ENCODE results near the gene CCSER2.
"Not testable (repeated sequence)": the region's sequence is repeated elsewhere in the genome, so short reads cannot be mapped to it uniquely, and the experiment has no call there.

CCSER2 gene, protein sequence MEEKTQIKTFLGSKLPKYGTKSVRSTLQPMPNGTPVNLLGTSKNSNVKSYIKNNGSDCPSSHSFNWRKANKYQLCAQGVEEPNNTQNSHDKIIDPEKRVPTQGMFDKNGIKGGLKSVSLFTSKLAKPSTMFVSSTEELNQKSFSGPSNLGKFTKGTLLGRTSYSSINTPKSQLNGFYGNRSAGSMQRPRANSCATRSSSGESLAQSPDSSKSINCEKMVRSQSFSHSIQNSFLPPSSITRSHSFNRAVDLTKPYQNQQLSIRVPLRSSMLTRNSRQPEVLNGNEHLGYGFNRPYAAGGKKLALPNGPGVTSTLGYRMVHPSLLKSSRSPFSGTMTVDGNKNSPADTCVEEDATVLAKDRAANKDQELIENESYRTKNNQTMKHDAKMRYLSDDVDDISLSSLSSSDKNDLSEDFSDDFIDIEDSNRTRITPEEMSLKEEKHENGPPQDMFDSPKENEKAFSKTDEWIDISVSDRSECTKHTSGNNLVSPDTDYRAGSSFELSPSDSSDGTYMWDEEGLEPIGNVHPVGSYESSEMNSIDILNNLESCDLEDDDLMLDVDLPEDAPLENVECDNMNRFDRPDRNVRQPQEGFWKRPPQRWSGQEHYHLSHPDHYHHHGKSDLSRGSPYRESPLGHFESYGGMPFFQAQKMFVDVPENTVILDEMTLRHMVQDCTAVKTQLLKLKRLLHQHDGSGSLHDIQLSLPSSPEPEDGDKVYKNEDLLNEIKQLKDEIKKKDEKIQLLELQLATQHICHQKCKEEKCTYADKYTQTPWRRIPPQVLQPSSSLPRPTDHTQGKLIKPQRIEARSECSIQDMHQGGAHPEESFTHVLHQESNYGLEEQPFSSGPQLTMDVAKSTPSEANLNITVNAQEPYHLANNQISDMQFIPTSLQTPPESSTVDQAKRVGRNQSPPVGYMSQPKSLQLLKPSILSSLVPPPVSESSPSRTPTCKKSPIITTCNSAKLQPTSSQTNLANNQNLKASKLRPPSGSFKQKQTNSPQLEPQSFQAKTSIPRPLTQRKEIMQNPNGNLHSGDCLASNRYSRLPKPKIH

DNA sequence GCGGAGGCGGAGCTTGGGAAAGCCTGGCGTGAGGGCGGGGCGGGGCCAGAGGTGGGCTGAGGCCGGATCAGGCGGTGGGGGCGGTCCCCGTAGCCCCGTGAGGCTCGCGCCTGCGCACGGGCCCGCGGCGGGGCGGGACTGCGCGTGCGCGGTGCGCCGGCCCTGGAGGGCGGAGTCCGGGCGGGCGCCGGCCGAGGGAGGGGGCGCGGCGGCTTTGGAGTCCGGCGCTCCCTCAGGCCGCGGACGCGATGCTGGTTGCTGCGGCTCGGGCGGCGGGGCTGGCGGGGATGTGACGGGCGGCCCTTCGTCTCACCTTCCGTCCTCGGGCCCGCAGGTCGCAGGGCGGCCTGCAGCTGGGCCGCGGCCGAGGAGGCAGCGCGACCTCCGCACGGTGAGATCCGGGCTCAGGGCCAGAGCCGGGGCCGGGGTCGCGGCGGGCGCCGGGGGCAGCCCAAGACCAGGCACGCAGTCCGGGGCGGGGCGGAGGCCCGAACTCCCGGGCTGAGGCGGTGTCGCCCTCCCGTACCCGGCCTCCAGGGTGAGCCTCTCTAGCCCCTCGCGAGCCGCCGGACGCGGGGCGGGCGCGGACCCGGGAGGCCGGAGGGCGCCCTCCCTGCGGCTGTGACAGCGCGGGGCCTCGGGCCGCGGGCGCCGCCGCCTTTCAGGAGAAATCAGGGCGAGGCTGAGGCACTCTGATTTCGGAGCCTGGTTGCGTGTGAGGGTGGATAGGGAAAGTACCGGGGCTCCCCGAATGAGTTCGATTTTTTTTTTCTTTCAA, at the start of gene CCSER2:
Gene CCSER2 (plus strand): TSS at position 172 of the 778 bp plus-strand sequence. CDS start 42,464 bp downstream, outside the sequence.
- peak; percentile 1 for DNase-seq

DNA sequence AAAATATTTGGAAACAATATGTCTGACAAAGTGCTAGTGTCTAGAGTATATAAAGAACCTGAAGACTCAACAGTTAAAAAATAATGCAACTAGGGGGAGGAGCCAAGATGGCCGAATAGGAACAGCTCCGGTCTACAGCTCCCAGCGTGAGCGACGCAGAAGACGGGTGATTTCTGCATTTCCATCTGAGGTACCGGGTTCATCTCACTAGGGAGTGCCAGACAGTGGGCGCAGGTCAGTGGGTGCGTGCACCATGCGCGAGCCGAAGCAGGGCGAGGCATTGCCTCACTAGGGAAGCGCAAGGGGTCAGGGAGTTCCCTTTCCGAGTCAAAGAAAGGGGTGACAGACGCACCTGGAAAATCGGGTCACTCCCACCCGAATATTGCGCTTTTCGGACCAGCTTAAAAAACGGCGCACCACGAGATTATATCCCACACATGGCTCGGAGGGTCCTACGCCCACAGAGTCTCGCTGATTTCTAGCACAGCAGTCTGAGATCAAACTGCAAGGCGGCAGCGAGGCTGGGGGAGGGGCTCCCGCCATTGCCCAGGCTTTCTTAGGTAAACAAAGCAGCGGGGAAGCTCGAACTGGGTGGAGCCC, 48.4 kb upstream of the CCSER2 start:
- DNase-seq = not testable (repeated sequence)

DNA sequence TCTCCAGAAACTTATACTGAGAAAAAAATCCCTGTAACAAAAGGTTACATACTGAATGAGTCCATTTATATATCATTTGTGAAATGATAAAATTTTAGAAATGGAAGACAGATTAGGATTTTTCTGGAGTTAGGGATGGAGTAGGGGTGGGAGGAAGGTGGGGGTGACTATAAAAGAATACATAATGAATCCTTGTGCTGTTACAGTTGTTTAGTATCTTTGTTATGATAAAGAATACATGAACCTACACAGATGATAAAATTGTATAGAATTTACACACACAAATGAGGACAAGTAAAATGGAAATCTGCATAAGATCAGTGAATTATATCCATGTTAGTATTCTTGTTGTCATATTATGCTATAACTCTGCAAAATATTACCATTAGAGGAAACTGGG, 41.7 kb upstream of the CCSER2 start:
- no peak for DNase-seq

DNA sequence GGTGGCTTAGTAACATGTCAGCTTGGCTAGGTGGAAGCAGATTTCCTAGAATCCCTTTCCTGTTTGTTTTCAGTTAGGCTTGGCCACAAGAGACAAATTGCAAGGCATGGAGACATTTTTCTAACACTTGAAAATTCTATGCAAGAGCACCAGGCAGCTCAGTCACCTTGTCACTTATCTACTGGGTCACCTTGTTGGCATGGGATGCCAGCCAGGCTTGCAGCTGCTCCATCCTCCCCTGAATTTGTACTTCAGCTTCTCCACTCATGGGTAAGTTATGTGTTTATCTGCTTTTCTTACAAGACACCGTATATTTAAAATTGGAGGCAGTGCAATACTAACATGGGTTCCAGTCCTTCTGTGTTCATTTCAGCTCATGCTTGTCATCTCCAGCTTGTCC, 40.2 kb upstream of the CCSER2 start:
- DNase-seq = no peak

DNA sequence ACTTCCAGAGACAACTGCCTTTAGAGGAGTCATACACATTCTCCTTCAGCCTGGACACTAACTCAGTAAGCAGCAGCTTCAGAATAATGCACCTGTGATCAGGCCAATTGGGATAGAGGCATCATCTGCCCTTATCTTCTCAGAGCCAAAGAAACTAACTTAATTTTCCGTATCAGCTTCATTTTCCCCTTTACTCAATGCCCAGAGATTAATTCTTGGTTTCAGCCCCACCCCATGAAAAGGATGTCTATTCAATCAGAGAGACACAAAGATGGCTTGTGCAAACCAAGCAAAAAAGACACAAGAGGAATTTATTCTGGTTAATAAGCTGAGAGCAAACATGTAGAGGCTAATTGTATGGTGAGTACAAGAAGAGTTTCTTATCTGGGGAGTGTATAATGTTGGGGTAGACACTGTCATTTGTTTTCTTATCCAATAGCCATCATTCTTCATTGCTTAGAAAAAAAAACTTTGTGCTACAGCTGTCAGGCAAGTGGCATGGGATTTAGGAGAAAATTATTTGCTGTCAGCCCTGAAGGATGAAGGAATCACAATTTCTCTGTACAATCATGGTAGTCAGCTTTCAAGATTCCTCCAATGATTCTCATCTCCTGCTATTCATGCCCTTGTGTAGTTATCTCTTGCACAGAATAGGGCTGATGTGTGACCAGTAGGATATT, 38.7 kb upstream of the CCSER2 start:
- DNase-seq = no peak

DNA sequence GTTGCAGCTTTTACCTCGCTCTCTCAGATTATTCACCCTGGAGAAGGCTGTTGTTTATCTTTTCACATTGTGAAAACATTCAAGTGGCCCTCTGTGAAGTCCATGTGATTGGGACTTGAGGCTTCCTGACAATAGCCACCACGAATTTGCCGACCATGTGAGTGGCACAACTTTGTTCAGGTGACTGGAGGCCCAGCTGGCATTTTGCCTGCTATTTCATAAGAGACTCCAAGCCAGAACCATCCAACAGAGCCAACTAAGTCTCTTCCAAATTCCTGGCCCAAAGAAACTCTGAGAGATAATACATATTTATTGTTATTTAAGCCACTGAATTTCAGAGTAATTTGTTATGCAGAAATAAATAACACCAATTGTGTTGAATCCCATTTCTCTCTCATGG, 38.2 kb upstream of the CCSER2 start:
- DNase-seq = no peak

DNA sequence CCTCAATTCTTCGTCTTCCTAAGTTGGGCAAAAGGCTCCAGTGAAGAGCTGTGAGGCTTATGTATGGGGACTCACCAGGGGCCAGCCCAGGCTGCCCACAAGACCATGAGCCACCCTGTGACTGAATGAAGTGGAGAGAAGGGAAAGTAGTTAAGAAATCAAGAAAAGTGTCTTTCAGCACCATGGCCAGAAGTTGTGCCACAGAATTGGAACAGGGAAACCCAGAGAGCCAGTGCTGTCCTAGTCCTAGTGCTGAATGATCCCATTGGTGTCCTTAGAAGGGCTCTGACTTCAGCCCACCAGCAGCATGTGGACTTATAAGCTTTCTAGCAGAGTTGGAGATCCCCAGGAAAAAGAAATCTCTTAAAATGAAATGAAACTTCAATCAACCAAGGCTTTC, 37.0 kb upstream of the CCSER2 start:
- DNase-seq = no peak

DNA sequence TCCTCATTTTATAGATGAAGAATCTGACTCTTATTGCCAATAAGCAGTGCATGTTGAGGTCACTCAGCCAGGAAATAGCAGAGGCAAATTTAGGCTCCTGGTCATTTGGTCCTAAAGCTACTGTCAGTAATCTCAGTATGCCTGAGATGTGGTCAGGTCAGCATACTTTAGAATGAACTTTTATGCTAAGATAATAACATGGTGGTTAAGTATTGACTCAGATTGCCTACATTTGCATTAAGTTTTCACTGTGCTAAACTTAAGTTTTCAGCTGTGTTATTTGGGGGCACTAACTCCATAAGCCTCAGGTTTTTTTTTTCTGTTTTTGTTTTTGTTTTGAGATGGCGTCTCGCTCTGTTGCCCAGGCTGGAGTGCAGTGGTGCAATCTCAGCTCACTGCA, 35.9 kb upstream of the CCSER2 start:
- DNase-seq = no peak

DNA sequence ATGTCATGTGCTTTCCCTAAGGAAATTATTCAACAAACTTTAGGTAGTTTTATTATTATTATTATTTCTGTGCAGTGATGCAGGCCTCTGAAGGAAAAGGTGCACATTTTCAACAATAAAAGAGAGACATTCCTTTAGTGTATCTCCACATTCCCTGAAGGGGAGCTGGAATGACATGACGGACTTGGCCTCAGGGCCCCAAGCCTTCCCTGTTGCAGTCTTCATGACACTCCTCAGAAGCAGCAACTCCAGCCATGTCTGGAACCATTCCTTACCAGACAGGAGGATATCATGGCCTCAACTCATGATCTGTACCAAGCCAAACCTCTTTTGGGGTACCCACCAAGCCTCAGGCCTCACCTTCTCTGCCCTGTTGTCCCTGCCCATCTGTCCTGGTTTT, 35.2 kb upstream of the CCSER2 start:
- no peak for DNase-seq

DNA sequence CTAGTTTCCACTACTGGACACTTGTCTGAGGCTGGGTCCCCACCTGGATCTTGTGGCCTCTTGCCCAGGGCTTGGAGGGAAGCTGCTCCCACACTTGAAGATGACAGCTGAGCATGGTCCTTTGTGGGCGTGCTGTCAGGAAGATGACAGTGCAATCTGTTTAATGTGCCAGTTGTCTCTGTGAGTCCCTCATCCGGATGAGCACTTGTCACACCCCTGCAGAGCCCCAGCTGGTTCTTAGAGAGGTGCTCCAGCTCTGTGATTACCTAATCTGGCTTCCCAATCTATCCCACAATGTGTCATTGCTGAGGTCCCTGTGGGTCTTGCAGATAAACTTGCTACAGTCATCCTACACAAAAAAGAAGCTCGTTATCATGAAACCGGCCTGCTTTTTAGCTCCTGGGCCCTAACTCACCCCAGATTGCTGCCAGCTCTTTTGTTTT, 34.8 kb upstream of the CCSER2 start:
- no peak for DNase-seq

DNA sequence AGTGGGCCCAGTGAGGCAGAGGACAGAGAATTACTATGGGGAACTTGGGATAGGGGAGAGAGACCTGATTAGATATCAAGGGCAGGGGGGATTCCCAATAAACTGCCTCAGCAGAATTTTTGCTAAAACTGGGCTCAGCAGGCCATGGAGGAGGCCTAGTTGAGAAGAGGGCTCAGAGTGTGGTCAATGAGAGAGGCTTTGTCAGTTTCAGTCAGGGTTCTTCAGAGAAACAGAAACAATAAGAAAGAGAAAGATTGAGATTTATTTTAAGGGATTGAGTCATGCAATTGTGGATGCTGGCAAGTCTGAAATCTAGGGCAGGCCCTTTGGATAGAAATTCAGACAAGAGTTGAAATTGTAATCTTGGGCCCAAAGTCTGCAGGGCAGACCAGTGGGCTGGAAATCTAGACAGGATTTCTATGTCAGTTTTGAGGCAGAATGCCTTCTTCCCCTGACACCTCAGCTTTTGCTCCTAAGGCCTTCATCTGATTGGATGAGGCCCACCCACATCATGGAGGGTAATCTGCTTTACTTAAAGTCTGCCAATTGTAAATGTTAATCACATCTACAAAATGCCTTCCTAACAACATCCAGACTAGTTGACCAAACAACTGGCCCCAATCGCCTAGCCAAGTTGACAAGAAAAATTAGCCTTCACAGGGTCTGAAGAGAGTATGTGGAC, 33.5 kb upstream of the CCSER2 start:
- no peak for DNase-seq

DNA sequence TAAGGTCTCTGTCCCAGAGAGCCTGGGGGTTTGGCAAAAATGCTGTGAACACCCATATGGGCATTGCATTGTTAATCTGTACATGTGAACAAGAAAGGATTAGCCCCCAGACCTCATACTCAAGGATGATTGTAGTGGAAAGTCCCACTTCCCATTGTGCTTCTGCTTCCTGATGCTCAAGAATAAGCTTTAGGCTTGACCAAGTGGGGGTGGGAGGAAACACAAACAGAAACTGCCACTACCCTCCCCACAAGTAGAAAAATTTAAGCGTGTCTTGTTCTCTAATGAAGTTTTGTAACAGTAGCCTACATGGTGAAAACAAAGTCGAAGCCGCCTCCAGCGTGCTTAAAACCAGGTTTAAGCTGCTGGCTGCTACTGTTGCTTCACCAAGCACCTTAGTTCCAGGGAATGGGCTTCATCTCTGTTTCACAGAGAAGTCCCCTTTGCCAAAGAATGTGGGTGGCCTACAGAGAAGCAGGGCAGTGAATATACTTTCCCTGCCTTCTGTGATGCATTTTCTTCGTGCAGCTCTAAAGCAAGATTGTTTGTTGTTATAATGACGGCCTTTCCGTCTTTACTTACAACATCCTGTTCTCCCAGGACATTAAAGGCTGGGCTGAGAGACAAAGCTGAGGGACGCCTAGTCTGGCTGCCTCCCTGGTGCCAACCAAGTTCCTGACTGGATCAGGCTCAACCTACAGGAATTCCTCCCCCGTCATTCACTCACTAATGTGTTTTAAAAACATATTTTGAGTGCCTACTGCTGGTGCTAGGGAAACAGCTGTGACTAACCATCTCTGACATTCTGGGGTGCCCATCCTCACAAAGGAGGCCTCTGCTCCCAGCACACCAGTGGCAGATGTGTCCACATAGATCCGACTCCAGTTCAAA, 32.1 kb upstream of the CCSER2 start:
- DNase-seq = no peak

DNA sequence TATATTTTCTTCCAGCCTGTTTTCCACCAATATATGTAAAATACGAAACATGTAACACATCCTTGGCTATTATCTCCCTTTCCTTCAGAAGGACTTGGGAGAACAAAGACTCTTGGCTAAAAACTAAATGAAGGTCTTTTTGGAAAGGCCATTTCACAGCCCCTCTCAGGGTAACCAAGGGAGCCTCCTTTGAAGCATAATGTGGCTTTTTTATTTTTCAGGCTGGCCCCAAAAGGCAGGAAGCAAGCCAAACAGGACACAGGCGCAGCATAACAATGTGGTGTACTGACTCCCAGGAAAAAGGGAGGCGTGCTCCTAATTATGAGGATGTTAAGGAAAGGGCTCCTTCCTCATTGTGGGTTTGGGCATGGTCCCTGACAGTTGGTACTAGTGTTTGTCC, 30.3 kb upstream of the CCSER2 start:
- no peak for DNase-seq

DNA sequence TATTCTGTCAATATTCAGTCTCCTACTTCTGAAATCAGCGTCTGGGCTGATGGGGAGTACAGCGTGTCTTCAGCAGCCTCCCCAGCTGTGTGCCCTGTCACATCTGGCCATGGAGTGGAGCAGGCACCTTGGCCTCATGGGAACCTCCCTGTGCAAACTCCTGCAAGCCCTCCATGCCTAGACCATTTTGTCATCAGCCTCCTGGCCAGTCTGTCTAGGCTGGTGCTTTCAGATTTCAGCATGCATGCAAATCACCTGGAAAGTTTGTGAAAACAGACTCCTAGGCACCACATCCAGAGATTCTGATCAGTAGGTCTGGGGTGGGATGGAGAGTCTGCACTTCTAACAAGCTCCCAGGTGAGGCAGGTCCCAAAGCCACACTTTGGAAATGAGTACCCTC, 26.2 kb upstream of the CCSER2 start:
- DNase-seq = no peak

DNA sequence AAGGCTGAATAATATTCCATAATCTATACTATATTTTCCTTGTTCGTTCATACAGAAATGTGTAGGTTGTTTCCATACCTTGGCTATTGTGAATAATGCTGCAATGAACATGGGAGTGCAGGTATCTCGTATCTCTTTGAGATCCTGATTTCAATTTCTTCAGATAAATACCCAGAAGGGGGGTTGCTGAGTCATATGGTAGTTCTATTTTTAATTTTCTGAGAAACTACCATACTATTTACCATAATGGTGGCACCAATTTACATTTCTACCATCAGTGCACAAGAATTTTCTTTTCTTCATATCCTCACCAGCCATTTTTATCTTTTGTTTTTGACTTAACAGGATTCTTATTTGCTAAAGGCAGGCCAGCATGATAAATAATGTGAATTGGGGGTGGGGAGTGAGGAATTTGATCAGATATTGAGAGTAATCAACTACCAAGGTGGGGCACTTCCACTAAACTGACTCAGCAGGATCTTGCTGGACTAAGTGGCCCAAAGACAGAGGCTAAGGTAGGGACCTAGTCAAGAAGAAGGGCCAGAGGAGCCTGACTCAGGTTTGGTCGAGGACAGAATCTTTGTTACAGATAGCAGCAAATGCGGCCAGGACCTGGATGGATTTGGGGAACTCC, 21.5 kb upstream of the CCSER2 start:
- no peak for DNase-seq

DNA sequence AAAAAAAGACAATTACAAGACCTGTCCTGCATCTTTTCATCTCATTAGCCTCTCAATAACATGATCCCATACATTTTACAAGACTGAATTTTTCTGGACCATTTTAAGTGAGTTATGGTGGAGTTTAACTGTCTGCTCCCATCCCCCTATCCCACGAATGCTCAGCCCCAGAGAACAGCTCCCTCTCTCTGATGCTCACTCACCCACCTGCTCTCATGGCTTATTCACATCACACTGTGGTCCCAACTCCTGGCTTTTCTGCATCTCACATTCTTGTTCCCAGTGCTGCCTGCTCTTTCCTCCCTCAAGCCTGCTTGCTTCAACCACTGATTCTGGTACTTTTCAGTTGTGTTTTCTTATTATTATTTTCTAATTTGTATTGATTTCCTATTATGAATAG, 20.4 kb upstream of the CCSER2 start:
- DNase-seq = no peak

DNA sequence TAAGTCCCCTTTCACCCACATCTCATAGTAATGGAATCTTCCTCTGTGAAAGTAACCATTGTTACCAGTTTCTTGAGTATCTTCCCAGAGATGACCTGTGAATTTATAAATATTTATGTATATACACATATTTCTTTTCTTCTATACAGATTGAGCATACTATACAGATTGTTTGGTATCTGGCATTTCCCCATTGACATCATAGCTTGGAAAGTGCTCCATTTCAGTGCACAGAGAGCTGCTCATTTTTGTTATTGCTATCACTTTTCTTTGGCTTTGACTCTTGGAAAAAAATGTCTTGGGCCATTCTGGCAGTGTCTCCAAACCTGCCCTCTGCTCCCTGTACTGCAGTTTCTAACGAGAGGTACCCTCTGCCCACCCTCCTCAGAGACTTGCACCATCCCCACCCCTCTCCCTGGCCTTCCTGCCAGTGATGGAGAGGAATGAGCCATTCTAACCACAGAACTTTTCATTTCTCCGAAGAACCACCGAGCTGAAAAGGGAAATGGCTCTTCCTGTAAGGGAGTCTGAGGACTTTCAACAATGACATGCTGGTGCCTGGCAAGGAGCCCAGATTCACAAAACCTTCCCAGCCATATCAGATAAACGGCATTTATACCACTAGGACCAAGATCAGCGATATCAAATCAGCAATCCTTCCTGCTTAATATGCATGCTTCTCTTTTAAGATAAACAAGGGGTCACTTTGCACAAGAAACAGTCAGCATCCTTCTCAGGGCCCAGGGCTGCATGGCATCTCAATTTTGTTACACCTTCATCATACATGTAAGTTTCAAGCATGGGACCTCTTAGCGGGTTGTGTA, 19.7 kb upstream of the CCSER2 start:
- DNase-seq = no peak

DNA sequence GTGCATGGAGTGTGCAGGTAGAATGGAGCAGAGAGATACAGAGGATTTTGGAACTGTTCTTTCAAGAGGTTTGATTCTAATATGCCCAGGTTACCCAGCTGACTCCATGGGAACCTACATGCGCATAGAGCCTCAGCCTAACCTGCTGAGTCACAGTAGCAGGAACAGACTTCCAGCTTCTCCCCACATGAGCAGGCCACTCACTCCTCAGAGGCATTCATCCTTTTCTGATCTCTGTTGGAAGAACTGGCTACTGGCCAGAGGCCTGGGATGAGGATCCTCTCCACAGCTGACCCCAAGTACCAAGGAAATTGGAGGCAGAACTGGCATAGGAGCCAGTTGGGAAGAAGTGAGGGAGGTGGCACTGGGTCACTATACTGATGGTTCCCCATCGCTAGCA, 17.9 kb upstream of the CCSER2 start:
- no peak for DNase-seq

DNA sequence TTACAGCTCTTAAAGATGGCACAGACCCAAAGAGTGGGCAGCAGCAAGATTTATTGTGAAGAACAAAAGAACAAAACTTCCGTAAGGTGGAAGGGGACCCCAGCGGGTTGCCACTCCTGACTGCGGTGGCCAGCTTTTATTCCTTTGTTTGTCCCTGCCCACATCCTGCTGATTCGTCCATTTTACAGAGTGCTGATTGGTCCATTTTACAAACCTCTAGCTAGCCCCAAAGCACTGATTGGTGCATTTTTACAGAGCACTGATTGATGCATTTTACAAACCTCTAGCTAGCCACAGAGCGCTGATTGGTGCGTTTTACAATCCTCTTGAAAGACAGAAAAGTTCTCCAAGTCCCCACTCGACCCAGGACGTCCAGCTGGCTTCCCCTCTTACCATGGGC, 16.8 kb upstream of the CCSER2 start:
- no peak for DNase-seq

All from NCI-H187 treated with DMSO at 0.1 percent for 48 hours (cell line).